AG10803 (cell line): ENCODE data around the gene FTO.

ENCODE experiments used
- DNase-seq: peaks from one replicate; pipeline ENCODE4 v3.0.0; 2010; ENCODE audit warnings: low read depth
- H3K4me3 ChIP-seq: 2 replicates; pipeline ENCODE4 v1.5.1; 2011; ENCODE audit warnings: mild to moderate bottlenecking, low read length, control low read depth
- TF ChIP-seq, protein P1 (sequence below): conservative IDR thresholded peaks from 2 replicates; pipeline ENCODE4 v1.5.1; 2011; ENCODE audit warnings: mild to moderate bottlenecking, low read length, control low read depth, inconsistent platforms

The FTO gene

DNA sequence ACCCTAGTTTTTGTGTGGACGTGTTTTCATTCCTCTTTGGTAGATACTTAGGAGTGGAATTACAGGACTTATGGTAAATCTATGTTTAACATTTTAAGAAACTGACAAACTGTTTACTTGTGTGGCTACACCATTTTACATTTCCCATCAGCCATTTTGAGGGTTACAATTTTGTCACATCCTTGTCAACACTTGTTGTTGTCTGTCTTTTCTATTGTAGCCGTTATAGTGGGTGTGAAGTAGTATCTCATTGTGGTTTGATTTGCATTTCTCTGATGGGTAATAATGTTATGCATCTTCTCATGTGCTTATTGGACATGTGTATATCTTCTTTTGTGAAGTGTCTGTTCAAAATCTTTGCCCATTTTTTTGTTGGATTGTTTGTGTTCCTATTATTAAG, 4.5 kb downstream of the FTO start:
- TF ChIP-seq, protein P1, sequence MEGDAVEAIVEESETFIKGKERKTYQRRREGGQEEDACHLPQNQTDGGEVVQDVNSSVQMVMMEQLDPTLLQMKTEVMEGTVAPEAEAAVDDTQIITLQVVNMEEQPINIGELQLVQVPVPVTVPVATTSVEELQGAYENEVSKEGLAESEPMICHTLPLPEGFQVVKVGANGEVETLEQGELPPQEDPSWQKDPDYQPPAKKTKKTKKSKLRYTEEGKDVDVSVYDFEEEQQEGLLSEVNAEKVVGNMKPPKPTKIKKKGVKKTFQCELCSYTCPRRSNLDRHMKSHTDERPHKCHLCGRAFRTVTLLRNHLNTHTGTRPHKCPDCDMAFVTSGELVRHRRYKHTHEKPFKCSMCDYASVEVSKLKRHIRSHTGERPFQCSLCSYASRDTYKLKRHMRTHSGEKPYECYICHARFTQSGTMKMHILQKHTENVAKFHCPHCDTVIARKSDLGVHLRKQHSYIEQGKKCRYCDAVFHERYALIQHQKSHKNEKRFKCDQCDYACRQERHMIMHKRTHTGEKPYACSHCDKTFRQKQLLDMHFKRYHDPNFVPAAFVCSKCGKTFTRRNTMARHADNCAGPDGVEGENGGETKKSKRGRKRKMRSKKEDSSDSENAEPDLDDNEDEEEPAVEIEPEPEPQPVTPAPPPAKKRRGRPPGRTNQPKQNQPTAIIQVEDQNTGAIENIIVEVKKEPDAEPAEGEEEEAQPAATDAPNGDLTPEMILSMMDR, result no peak
- no peak for DNase-seq
- no peak overlapping the region for H3K4me3 ChIP-seq

DNA sequence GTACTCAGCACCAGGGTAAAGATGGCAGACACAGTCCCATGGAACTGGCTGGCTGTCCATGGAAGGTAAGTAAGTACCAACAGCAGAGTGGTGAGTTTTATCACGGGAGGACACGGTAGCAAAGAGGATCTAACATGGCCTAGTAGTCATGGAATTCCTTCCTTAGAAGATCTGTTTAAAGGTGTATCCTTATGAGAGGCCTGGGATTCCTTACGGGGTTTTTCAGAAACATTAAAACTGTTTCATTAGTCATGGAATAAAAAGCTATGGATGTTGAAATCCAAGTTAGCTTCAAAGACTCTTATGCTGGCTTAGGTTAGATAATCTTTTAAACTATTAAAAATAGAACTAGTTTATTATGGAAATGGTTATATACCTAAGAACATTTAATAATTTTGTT, 7.4 kb downstream of the FTO start:
- H3K4me3 ChIP-seq, result no peak overlapping the region
- TF ChIP-seq, protein P1, result no peak
- DNase-seq, result no peak

DNA sequence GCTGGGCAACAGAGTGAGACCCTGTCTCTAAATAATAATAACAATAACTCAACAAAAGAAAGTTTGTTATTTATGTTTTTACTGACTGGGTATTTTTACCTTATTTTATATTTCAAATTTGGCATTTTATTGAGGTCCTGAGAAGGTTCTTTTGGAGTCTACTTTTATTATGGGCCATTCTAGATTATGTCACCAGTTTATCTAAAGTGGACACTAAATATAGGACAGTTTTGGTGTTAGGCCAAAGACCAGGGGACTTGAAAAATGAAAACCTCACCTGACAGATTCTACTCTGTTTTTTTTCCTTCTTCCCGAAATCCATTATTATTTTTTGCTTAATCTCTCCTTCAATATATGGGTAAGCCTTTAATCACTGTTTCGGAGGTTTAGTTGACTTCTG, 8.1 kb downstream of the FTO start:
- no peak overlapping the region for H3K4me3 ChIP-seq
- no peak for DNase-seq
- TF ChIP-seq, protein P1, result no peak

DNA sequence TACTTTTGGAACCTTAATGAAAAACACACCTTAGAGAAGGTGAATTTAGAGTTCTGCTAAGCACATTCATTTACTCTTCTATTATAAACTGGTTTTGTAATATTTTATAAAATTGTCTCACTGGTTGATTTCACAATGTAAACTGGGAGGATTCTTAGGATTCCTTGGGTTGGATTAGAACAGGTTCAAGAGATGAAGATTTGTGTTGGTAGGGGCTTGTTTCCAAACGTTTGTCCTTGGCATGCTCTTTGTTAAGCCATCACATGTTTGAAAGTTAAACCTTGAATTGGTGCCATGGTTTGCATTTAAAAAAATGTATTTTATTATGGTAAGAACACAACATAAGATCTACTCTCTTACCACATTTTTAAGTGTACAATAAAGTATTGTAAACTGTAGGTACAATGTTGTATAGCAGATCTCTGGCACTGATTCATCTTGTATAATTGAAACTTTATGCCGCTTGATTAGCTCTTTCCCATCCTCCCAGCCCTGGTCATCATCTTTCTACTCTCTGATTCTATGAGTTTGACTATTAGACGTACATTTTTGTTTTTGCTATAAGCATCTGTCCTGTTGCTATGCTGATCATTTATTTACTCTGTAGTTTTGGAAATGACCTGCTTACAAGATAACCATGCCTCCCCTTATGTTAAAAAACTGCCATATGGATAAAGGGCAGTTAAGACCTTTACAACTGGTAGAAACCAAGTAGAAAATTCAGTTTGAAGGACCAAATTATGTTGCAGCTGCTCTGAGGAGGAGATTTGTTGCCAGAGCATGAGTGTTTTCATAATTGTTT, 9.6 kb downstream of the FTO start:
- no peak overlapping the region for H3K4me3 ChIP-seq
- peak; percentile 78 for DNase-seq
- TF ChIP-seq, protein P1, result no peak

DNA sequence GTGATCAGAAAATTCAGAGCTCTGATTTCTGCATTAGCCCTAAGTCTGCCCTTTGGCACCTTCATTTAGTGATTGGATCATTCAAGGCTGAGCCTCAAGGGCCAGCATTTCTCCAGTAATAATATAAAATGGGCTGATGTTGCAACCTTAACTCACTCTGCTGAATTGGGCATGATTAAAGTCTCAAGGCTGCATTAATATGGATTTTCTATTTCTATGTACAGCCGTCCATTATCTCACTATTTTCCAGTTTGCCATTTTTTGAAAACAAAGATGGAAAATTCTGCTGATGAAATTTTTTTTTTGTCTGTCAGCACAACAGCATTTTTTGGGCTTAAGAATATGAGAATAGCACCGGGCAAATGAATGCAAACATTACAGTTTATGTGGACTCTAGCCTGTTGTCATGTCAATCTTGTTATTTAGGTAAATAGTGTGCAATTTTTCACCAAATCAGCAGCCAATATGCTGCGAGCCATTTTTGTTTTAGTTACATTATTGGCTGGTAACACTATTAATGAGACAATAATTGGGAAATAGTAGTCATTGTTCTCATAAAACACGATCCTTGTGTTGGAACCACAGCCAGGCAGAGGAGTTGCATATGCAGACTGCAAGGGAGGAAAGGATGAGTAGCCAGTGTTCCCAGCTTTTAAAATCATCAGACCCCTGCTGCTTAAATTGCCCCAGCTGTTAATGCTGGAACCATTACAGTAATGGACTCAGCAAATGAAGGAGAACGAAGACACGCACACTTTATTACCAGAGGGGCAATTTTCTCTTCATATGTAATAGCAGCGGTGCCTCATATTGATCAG, 10.5 kb downstream of the FTO start:
- TF ChIP-seq, protein P1, result no peak
- DNase-seq, result peak; percentile 82

DNA sequence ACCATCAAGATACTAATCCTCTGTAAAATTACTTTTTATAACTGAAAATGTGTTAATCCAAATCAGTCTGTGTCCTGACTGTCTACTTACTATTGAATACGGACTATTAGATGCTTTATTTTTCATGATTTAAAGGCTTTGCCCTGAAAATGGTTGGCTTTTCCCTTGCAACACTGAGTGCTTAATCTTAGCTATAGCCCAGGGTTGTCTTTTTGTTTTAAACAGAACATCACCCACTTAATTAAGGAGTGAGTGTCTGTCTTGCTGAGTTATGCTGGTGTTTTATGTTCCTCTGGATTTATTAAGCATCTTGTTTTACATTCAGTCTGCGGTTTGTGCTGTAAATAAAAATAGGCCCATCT, 11.0 kb downstream of the FTO start:
- TF ChIP-seq, protein P1, result no peak
- H3K4me3 ChIP-seq, result no peak overlapping the region
- DNase-seq, result no peak

More for the DNA sequence above, 10.5 kb downstream of the FTO start:
- H3K4me3 ChIP-seq, result no peak overlapping the region
